ENCODE measurements around the gene CAPZB. TPM values are rescaled to one million over a fixed set of nuclear protein-coding genes. Genes with fewer than 3 reads are reported as not detected.
"Not testable (repeated sequence)": the region's sequence is repeated elsewhere in the genome, so short reads cannot be mapped to it uniquely, and the experiment has no call there.

CAPZB gene
- total RNA-seq, result 100 to 1,000 TPM; 404 to 419 TPM

DNA sequence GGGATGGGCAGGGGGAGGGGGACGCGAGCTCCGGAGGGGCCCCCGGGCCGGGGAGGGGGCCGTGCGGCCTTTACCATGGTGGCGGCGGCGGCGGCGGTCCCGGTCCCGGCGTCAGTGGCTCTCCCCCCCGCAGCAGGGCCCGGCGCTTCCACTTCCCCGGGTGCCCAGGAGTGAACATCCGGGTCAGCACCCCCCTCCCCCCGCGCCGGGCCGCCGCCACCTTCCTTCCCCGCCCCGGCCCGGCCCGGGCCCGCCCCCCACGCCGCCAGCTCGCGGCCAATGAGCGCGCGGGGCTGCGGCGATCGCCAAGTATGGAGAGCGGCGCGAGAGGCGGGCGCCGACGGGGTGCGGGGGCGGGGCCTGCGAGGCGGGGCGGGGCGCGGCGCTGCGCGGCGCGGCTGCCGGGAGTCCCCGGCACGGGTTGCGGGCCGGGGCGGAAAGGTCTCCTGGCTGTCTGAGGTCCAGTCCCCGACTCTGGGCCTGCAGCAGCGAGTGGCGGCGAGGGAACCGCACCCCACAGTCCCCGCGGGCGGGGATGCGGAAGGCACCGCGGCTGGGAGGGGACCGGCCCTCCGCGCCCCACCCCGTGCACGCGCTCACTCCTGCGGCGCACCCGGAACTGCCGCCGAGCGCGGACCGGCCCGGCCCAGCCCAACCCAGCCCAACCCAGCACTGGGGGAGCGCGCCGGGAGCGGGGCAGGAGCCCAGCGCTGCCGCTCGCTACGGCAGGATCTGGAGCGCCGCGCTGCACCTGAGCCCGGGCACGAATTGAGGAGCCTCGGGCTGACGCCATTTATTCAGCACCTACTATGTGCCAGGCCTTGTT, at the start of gene CAPZB:
TSS of gene CAPZB (minus strand) at position 178 of the 826 bp plus-strand sequence. CDS start at position 77, 101 bp downstream.
- H3K9me3 Mint-ChIP-seq, result no peaks in the 10 kb centered on the region
- ATAC-seq, result peak; percentile 84 to 91
- peak within 1 kb of the TSS; percentile 93 to 98 for H3K27ac Mint-ChIP-seq

GRCh38 chr1:19534281-19534680, 48.9 kb upstream of the CAPZB start:
- Mint-ChIP-seq H3K9me3 (peaks cover 5 to 10% of the 10 kb centered on the region in 2 donors), H3K27ac (no peak overlapping the region), H3K36me3 (peaks cover 6% of the 10 kb centered on the region in 2 donors)
- ATAC-seq (no peak), DNase-seq (ENCODE audit: low spot score in 2 of 2) (no peak)

More for the DNA sequence above, at the start of gene CAPZB:
- DNase-seq (ENCODE audit: low spot score in 2 of 2), result peak; percentile 92
- H3K36me3 Mint-ChIP-seq, result peaks cover 14 to 28% of the 10 kb centered on the region in 2 donors

DNA sequence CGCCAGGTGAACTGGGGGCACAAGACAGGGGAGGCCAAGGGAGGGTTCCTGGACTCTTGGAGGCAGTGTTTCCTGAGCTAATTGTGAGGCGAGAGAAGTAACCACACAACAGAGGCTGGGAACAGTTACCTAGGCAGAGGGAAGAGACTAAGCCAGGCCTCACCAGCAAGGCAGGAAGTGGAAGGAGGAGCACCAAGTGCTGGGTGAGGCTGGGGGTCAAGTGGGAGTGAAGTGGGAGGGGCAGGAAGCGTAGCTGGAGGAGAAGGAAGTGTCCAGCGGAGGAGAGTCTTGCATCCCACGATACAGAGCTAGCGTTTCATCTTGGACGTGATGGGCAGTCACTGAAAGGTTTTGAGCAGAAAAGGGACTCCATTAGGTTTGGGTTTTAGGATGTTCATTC, 48.3 kb upstream of the CAPZB start:
- Mint-ChIP-seq H3K36me3 (peaks cover 6% of the 10 kb centered on the region in 2 donors), H3K9me3 (peaks cover 5 to 10% of the 10 kb centered on the region in 2 donors), H3K27ac (peak overlapping the region in 1 of 2 donors; percentile 79)
- no peak for ATAC-seq
- DNase-seq (ENCODE audit: low spot score in 2 of 2), result no peak

DNA sequence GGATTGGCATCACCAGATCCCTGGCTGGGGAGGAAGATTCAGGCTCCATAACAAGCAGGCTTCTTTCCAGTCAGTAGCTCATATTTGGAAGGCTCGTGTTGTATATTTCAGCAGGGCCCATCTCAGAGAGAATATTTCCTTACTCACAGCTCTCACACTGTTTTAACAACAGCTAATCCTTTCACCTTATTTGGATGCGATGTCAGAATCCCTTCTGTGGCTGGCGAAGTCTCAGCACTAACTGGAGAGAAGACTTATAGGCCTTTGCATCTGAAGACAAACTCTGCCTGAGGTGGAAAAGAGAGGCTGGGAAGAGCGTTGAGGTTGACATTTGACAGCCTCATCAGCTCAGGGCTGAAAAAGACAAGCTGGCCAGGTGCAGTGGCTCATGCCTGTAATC, 47.2 kb upstream of the CAPZB start:
- H3K36me3 Mint-ChIP-seq, result peaks cover 6% of the 10 kb centered on the region in 2 donors
- ATAC-seq (no peak), DNase-seq (ENCODE audit: low spot score in 2 of 2) (no peak)
- H3K9me3 Mint-ChIP-seq, result peaks cover 5 to 8% of the 10 kb centered on the region in 2 donors
- H3K27ac Mint-ChIP-seq, result no peak overlapping the region

GRCh38 chr1:19529664-19530063, 44.3 kb upstream of the CAPZB start:
- DNase-seq (ENCODE audit: low spot score in 2 of 2) (no peak), ATAC-seq (no peak)
- H3K9me3 Mint-ChIP-seq, result no peaks in the 10 kb centered on the region
- H3K27ac Mint-ChIP-seq, result no peak overlapping the region
- no peaks in the 10 kb centered on the region for H3K36me3 Mint-ChIP-seq

GRCh38 chr1:19528438-19528837, 43.1 kb upstream of the CAPZB start:
- H3K36me3 Mint-ChIP-seq, result no peaks in the 10 kb centered on the region
- DNase-seq (ENCODE audit: low spot score in 2 of 2), result no peak
- no peaks in the 10 kb centered on the region for H3K9me3 Mint-ChIP-seq
- ATAC-seq, result no peak
- H3K27ac Mint-ChIP-seq, result no peak overlapping the region

DNA sequence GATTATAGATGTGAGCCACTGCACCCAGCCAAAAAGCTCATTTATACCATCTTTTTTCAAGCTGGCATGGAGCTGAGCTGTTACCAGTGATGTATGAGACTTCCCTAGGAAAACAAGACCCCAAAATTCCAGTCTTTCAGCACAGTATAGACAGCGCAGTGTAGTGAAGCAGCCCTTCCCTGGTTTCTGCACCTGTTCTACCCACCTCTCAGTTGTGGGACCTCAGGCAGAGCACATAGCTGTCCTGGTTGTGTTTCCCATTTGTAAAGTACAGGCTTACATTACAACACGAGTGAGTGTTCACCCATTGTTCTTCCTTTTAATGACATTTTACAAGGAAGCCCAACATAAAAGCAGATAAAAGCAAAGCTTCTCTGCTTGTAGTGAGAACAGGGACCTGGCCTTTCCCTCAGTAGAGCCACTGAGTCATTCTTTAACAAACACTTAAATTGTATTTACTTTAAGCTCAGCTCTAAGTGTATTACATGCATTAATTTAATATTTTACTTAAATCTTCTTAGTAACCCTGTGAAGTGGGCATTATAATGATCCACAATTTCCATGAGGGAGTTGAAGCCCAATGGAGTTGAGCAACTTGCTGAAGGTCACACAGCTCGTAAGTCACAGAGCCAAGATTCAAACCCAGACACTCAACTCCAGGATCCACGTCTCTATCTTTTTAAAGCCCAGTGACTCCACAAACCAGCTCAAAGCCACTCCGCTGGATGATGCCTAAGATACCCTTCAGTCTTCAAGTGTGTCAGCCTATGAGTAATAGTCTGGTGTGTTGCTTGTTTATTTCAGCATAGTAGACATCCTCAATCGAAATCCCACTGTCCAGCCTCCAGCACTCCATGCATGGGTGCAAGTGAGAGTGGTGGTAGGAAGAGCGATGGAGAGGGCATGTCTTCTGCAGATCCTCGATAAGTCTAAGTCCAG, 40.5 kb upstream of the CAPZB start:
- no peak for DNase-seq (ENCODE audit: low spot score in 2 of 2)
- Mint-ChIP-seq H3K9me3 (peaks cover 0 to 4% of the 10 kb centered on the region in 2 donors), H3K27ac (no peak overlapping the region), H3K36me3 (peaks cover 0 to 4% of the 10 kb centered on the region in 2 donors)
- ATAC-seq, result no peak

DNA sequence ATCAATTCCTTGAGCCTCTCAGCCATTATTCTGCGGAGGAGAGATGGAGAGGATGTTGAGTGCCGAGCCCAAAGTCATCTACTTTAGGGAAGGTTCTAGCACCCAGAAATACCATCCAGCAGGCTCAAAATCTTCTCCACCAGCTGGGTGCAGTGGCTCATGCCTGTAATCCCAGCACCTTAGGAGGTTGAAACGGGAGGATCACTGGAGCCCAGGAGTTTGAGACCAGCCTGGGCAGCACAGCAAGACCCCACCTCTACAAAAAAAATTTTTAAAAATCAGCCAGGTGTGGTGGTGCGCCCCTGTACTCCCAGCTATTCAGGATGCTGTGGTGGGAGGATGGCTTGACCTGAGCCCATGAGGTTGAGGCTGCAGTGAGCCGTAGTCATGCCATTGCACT, 39.5 kb upstream of the CAPZB start:
- peaks cover 0 to 4% of the 10 kb centered on the region in 2 donors for H3K9me3 Mint-ChIP-seq
- DNase-seq (ENCODE audit: low spot score in 2 of 2), result no peak
- peak overlapping the region in 1 of 2 donors; percentile 22 for H3K27ac Mint-ChIP-seq
- no peak for ATAC-seq
- peaks cover 0 to 4% of the 10 kb centered on the region in 2 donors for H3K36me3 Mint-ChIP-seq

GRCh38 chr1:19522570-19522969, 37.2 kb upstream of the CAPZB start:
- H3K36me3 Mint-ChIP-seq; H3K9me3 Mint-ChIP-seq; H3K27ac Mint-ChIP-seq; DNase-seq (ENCODE audit: low spot score in 2 of 2); ATAC-seq: not testable (repeated sequence)

- DNase-seq (ENCODE audit: low spot score in 2 of 2) (no peak), ATAC-seq (no peak)
Measured at GRCh38 chr1:19521411-19521810, 36.1 kb upstream of the CAPZB start.

GRCh38 chr1:19517017-19517416, 31.7 kb upstream of the CAPZB start:
- DNase-seq (ENCODE audit: low spot score in 2 of 2), result no peak
- Mint-ChIP-seq H3K27ac (no peak overlapping the region), H3K36me3 (peaks cover 0 to 13% of the 10 kb centered on the region in 2 donors), H3K9me3 (peaks cover 8 to 19% of the 10 kb centered on the region in 2 donors)
- no peak for ATAC-seq

More at GRCh38 chr1:19521411-19521810, 36.1 kb upstream of the CAPZB start:
- H3K9me3 Mint-ChIP-seq, result peaks cover 8 to 19% of the 10 kb centered on the region in 2 donors
- peaks cover 0 to 13% of the 10 kb centered on the region in 2 donors for H3K36me3 Mint-ChIP-seq
- no peak overlapping the region for H3K27ac Mint-ChIP-seq

- ATAC-seq, result no peak
- peaks cover 0 to 9% of the 10 kb centered on the region in 2 donors for H3K36me3 Mint-ChIP-seq
- H3K27ac Mint-ChIP-seq, result no peak overlapping the region
- DNase-seq (ENCODE audit: low spot score in 2 of 2), result no peak
- peaks cover 8 to 15% of the 10 kb centered on the region in 2 donors for H3K9me3 Mint-ChIP-seq
Measured at GRCh38 chr1:19515201-19515600, 29.9 kb upstream of the CAPZB start.

- ATAC-seq, result no peak
- Mint-ChIP-seq H3K9me3 (peaks cover 8 to 15% of the 10 kb centered on the region in 2 donors), H3K27ac (no peak overlapping the region), H3K36me3 (peaks cover 0 to 9% of the 10 kb centered on the region in 2 donors)
- DNase-seq (ENCODE audit: low spot score in 2 of 2), result no peak
Measured at GRCh38 chr1:19514391-19514831, 29.1 kb upstream of the CAPZB start.

GRCh38 chr1:19512545-19512944, 27.2 kb upstream of the CAPZB start:
- no peak for ATAC-seq
- no peak overlapping the region for H3K27ac Mint-ChIP-seq

DNA sequence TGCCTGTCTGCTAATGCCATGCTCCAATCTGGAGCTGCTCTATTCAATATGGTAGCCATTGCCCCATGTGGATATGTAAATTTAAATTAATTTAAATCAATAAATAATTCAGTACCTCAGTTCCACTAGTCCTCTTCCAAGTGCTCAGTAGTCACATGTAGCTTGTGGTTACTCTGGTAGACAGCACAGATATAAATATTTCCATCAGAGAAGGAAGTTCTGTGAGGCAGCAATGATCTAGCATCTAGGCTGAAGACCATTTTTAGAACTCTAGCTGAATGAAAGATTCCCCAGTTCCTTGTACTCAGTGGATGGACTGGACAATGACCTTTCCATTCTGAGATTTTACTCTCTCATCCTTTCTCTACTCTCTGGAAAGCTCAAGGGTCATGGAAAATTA, 25.8 kb upstream of the CAPZB start:
- DNase-seq (ENCODE audit: low spot score in 2 of 2), result no peak
- H3K27ac Mint-ChIP-seq, result no peak overlapping the region
- peaks cover 0 to 4% of the 10 kb centered on the region in 2 donors for H3K36me3 Mint-ChIP-seq
- H3K9me3 Mint-ChIP-seq, result no peaks in the 10 kb centered on the region
- no peak for ATAC-seq

More at GRCh38 chr1:19512545-19512944, 27.2 kb upstream of the CAPZB start:
- Mint-ChIP-seq H3K36me3 (peaks cover 0 to 4% of the 10 kb centered on the region in 2 donors), H3K9me3 (peaks cover 3 to 9% of the 10 kb centered on the region in 2 donors)
- DNase-seq (ENCODE audit: low spot score in 2 of 2), result no peak

DNA sequence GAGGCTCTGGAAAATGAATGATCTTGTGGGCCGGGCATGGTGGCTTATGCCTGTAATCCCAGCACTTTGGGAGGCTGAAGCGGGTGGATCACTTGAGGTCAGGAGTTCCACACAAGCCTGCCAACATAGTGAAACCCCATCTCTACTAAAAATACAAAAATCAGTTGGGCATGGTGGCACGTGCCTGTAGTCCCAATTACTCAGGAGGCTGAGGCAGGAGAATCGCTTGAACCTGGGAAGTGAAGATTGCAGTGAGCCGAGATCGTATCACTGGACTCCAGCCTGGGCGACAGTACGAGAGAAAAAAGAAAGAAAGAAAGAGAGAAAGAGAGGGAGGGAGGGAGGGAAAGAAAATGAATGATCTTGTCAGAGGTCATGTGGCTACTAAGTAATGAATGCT, 24.3 kb upstream of the CAPZB start:
- ATAC-seq; H3K9me3 Mint-ChIP-seq; DNase-seq (ENCODE audit: low spot score in 2 of 2); H3K36me3 Mint-ChIP-seq: not testable (repeated sequence)
- H3K27ac Mint-ChIP-seq, result peak overlapping the region in 1 of 2 donors; percentile 54

DNA sequence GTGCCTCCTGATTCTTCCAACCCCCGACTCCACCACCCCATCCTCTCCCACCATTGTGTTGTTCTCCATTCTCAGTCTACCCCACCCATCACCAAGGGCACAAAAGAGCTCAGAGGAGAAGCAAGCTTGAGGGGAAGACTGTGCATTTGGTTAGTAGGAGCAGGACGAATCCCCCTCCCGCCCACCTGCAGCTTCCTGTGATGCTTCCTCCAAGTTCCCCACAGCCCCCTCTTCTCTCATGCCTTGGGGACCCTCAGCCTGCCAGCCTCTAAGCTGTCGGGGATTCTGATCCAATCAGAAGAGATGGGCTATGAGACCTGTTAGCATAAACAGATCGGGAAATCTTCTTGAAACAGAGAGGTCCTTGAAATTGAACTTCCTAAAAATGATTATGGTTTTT, 22.2 kb upstream of the CAPZB start:
- Mint-ChIP-seq H3K27ac (no peak overlapping the region), H3K36me3 (peaks cover 0 to 4% of the 10 kb centered on the region in 2 donors), H3K9me3 (peaks cover 0 to under 1% of the 10 kb centered on the region in 2 donors)
- DNase-seq (ENCODE audit: low spot score in 2 of 2) (no peak), ATAC-seq (no peak)
